ENCODE measurements around the gene GRAMD4.

GRCh38 chr22:46636221-46637002 is 16.2 kb downstream of the GRAMD4 start:
- TF ChIP-seq POLR2AphosphoS5 (IDR thresholded peaks at IDR 0.05) (no peak), POLR2A (IDR thresholded peaks at IDR 0.05) (no peak), CTCF (IDR thresholded peaks at IDR 0.05) (no peak)

All from breast epithelium (tissue), 3 donors.